B cell (primary cell): Measurements from ENCODE around the gene ASMT.
"Not testable (repeated sequence)": the region's sequence is repeated elsewhere in the genome, so short reads cannot be mapped to it uniquely, and the experiment has no call there.

ENCODE experiments used
- CTCF ChIP-seq: fragments of 200-600 bp; IDR thresholded peaks from one replicate; pipeline ENCODE4 v1.8.0; 2022; ENCODE audit warnings: antibody characterized with exemption, mild to moderate bottlenecking
- EZH2 ChIP-seq: IDR thresholded peaks from 2 replicates; pipeline ENCODE4 v1.6.1; 2012; ENCODE audit warnings: borderline replicate concordance, low read depth, mild to moderate bottlenecking, moderate library complexity, low read length; ENCODE audit not compliant: insufficient read depth, poor library complexity, severe bottlenecking

- not testable (repeated sequence) for TF ChIP-seq CTCF, EZH2
Observed at GRCh38 chrX:1574181-1574580, 40.7 kb upstream of the ASMT start.
